ENCODE results near the gene SNX13.

SNX13 gene

GRCh38 chr7:17968791-17969715 is 28.8 kb upstream of the SNX13 start:
- Histone ChIP-seq H3K27me3 (ENCODE audit: insufficient read depth, low read length) (no peaks in the 10 kb centered on the region), H3K4me3 (ENCODE audit: low read depth, low read length) (no peak overlapping the region), H3K79me2 (ENCODE audit: control insufficient read depth, insufficient read depth, low read length, unreplicated experiment) (no peaks in the 10 kb centered on the region), H3K36me3 (ENCODE audit: insufficient read depth, low read length) (no peaks in the 10 kb centered on the region; the same call in 1 of the 2 replicates), H3K4me1 (ENCODE audit: control insufficient read depth, insufficient read depth, low read length, unreplicated experiment) (peaks cover 3% of the 10 kb centered on the region), H2AFZ (ENCODE audit: low read length, unreplicated experiment) (no peak overlapping the region), H3K27ac (ENCODE audit: low read depth, low read length) (no peak overlapping the region)

GRCh38 chr7:17966706-17967105 is 26.4 kb upstream of the SNX13 start:
- no peak overlapping the region for H3K4me3 ChIP-seq (ENCODE audit: low read depth, low read length)
- no peak overlapping the region for H3K27ac ChIP-seq (ENCODE audit: low read depth, low read length)
- H3K4me1 ChIP-seq (ENCODE audit: control insufficient read depth, insufficient read depth, low read length, unreplicated experiment) = peaks cover 6% of the 10 kb centered on the region
- H3K27me3 ChIP-seq (ENCODE audit: insufficient read depth, low read length) = no peaks in the 10 kb centered on the region
- no peaks in the 10 kb centered on the region for H3K79me2 ChIP-seq (ENCODE audit: control insufficient read depth, insufficient read depth, low read length, unreplicated experiment)
- H3K36me3 ChIP-seq (ENCODE audit: insufficient read depth, low read length) = no peaks in the 10 kb centered on the region; the same call in 1 of the 2 replicates
- no peak overlapping the region for H2AFZ ChIP-seq (ENCODE audit: low read length, unreplicated experiment)

DNA sequence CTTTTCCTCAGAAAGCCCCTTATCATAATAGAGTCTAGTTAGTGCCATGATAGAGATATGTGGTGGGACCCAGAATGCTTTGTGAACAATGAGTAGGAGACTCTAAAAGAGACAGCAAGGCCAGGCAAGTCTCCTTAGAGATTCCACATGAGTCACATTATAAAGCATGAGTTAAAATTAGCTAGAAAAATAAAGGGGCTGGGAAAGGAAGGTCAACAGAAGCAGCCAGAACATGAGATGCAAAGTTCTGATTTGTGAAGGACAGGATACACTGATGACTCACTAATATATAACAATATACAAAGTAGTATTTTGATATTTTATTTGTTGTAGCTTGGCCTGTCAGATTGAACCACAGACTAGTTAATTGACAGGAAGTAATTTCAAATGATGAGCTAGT is 25.3 kb upstream of the SNX13 start:
- no peaks in the 10 kb centered on the region; the same call in 1 of the 2 replicates for H3K36me3 ChIP-seq (ENCODE audit: insufficient read depth, low read length)
- H3K79me2 ChIP-seq (ENCODE audit: control insufficient read depth, insufficient read depth, low read length, unreplicated experiment) = no peaks in the 10 kb centered on the region
- H3K4me1 ChIP-seq (ENCODE audit: control insufficient read depth, insufficient read depth, low read length, unreplicated experiment) = peaks cover 6% of the 10 kb centered on the region
- H3K4me3 ChIP-seq (ENCODE audit: low read depth, low read length) = no peak overlapping the region
- H2AFZ ChIP-seq (ENCODE audit: low read length, unreplicated experiment) = no peak overlapping the region
- no peak overlapping the region for H3K27ac ChIP-seq (ENCODE audit: low read depth, low read length)
- H3K27me3 ChIP-seq (ENCODE audit: insufficient read depth, low read length) = no peaks in the 10 kb centered on the region

DNA sequence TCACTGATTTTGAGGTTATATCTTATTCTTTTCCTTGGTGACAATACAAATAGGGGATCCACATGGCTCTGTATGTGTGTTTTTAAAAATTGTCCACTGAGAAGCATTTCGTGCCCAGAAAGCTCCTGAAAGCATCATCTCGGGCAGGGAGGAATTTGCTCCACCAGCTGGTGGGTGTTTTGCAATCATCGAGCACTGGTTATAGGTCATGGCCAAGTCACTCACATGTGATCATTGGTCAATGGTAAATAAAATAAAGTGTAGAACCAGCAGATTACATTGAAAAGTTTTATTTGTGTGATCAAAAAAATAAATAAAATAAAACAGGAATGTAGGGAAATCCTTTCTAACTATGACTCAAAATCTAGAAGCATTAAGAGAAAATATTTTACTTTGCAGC is 23.0 kb upstream of the SNX13 start:
- Histone ChIP-seq H3K4me1 (ENCODE audit: control insufficient read depth, insufficient read depth, low read length, unreplicated experiment) (peaks cover 6% of the 10 kb centered on the region), H3K79me2 (ENCODE audit: control insufficient read depth, insufficient read depth, low read length, unreplicated experiment) (no peaks in the 10 kb centered on the region), H2AFZ (ENCODE audit: low read length, unreplicated experiment) (no peak overlapping the region), H3K27ac (ENCODE audit: low read depth, low read length) (no peak overlapping the region), H3K36me3 (ENCODE audit: insufficient read depth, low read length) (no peaks in the 10 kb centered on the region; the same call in 1 of the 2 replicates), H3K4me3 (ENCODE audit: low read depth, low read length) (no peak overlapping the region), H3K27me3 (ENCODE audit: insufficient read depth, low read length) (no peaks in the 10 kb centered on the region)

- Histone ChIP-seq H3K4me1 (ENCODE audit: control insufficient read depth, insufficient read depth, low read length, unreplicated experiment) (peaks cover 6% of the 10 kb centered on the region), H2AFZ (ENCODE audit: low read length, unreplicated experiment) (no peak overlapping the region), H3K79me2 (ENCODE audit: control insufficient read depth, insufficient read depth, low read length, unreplicated experiment) (no peaks in the 10 kb centered on the region), H3K27ac (ENCODE audit: low read depth, low read length) (no peak overlapping the region), H3K36me3 (ENCODE audit: insufficient read depth, low read length) (no peaks in the 10 kb centered on the region; the same call in 1 of the 2 replicates), H3K4me3 (ENCODE audit: low read depth, low read length) (no peak overlapping the region), H3K27me3 (ENCODE audit: insufficient read depth, low read length) (no peaks in the 10 kb centered on the region)
Observed at GRCh38 chr7:17962652-17963051, 22.4 kb upstream of the SNX13 start.

GRCh38 chr7:17957871-17958270 is 17.6 kb upstream of the SNX13 start:
- Histone ChIP-seq H3K27me3 (ENCODE audit: insufficient read depth, low read length) (no peaks in the 10 kb centered on the region), H2AFZ (ENCODE audit: low read length, unreplicated experiment) (no peak overlapping the region), H3K4me1 (ENCODE audit: control insufficient read depth, insufficient read depth, low read length, unreplicated experiment) (no peaks in the 10 kb centered on the region), H3K36me3 (ENCODE audit: insufficient read depth, low read length) (no peaks in the 10 kb centered on the region), H3K4me3 (ENCODE audit: low read depth, low read length) (no peak overlapping the region), H3K79me2 (ENCODE audit: control insufficient read depth, insufficient read depth, low read length, unreplicated experiment) (no peaks in the 10 kb centered on the region), H3K27ac (ENCODE audit: low read depth, low read length) (no peak overlapping the region)

- Histone ChIP-seq H3K79me2 (ENCODE audit: control insufficient read depth, insufficient read depth, low read length, unreplicated experiment) (no peaks in the 10 kb centered on the region), H2AFZ (ENCODE audit: low read length, unreplicated experiment) (no peak overlapping the region), H3K27ac (ENCODE audit: low read depth, low read length) (no peak overlapping the region), H3K36me3 (ENCODE audit: insufficient read depth, low read length) (no peaks in the 10 kb centered on the region), H3K27me3 (ENCODE audit: insufficient read depth, low read length) (no peaks in the 10 kb centered on the region), H3K4me3 (ENCODE audit: low read depth, low read length) (no peak overlapping the region), H3K4me1 (ENCODE audit: control insufficient read depth, insufficient read depth, low read length, unreplicated experiment) (peaks cover 8% of the 10 kb centered on the region)
Observed at GRCh38 chr7:17952387-17952786, 12.1 kb upstream of the SNX13 start.

DNA sequence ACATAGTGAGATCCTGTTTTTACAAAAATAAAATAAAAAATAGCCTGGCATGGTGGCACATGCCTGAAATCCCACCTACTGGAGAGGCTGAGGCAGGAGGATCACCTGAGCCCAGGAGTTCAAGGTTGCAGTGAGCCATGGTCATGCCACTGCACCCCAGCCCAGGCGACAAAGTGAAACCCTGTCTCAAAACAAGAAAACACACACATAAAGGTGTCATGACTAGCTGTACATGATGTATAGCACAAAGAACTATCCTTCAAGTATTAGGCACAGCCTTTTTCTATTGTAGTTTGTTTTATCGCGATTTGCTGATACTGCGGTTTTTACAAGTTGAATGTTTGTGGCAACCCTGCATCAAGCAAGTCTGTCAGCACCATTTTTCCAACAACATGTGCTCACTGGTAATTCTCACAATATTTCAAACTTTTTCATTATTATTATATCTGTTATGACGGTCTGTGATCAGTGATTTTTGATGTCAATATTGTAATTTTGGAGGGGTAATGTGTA is 11.5 kb upstream of the SNX13 start:
- Histone ChIP-seq H3K27me3 (ENCODE audit: insufficient read depth, low read length) (no peaks in the 10 kb centered on the region), H3K36me3 (ENCODE audit: insufficient read depth, low read length) (no peaks in the 10 kb centered on the region), H2AFZ (ENCODE audit: low read length, unreplicated experiment) (no peak overlapping the region), H3K79me2 (ENCODE audit: control insufficient read depth, insufficient read depth, low read length, unreplicated experiment) (no peaks in the 10 kb centered on the region), H3K4me1 (ENCODE audit: control insufficient read depth, insufficient read depth, low read length, unreplicated experiment) (peaks cover 8% of the 10 kb centered on the region), H3K4me3 (ENCODE audit: low read depth, low read length) (no peak overlapping the region), H3K27ac (ENCODE audit: low read depth, low read length) (no peak overlapping the region)

DNA sequence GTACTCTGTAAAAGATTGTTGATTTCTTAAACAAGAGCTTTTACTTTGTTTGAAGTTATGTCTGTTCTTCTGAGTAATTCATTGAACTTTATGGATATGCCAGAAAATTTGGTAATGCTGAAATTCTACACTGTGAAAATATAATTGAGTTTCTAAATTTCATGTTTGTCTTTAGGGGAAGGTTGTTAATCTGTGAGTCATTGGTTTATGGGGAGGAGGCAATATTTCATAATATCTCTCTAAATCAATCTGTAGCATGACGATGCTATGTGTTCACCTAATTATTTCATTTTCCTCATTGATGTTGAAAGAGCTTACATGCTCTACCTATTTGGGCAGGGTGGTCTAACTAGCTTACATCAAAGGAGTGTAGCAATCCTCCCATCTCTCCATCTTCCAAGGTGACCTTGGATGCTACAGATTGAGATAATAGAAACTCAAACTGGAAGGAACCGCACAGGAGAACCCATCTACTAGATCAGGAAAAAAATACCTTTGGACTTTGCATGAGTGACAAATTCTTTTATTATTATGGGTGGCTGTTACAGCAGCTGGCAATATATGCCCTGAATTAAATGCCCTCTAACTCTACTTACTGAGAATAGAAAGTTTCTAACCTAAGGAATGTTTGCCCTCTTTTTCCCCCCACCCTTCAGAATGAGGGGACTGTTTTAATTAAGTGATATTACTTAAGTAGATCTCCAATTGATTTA is 8.4 kb upstream of the SNX13 start:
- H3K4me1 ChIP-seq (ENCODE audit: control insufficient read depth, insufficient read depth, low read length, unreplicated experiment) = peaks cover 8% of the 10 kb centered on the region
- H3K27ac ChIP-seq (ENCODE audit: low read depth, low read length) = peak overlapping the region; percentile 27
- H3K36me3 ChIP-seq (ENCODE audit: insufficient read depth, low read length) = no peaks in the 10 kb centered on the region
- H2AFZ ChIP-seq (ENCODE audit: low read length, unreplicated experiment) = no peak overlapping the region
- H3K79me2 ChIP-seq (ENCODE audit: control insufficient read depth, insufficient read depth, low read length, unreplicated experiment) = no peaks in the 10 kb centered on the region
- no peak overlapping the region for H3K4me3 ChIP-seq (ENCODE audit: low read depth, low read length)
- H3K27me3 ChIP-seq (ENCODE audit: insufficient read depth, low read length) = no peaks in the 10 kb centered on the region

GRCh38 chr7:17947620-17948019 is 7.3 kb upstream of the SNX13 start:
- H3K4me1 ChIP-seq (ENCODE audit: control insufficient read depth, insufficient read depth, low read length, unreplicated experiment) = peaks cover 8% of the 10 kb centered on the region
- H3K79me2 ChIP-seq (ENCODE audit: control insufficient read depth, insufficient read depth, low read length, unreplicated experiment) = no peaks in the 10 kb centered on the region
- no peak overlapping the region for H2AFZ ChIP-seq (ENCODE audit: low read length, unreplicated experiment)
- no peaks in the 10 kb centered on the region for H3K27me3 ChIP-seq (ENCODE audit: insufficient read depth, low read length)
- H3K27ac ChIP-seq (ENCODE audit: low read depth, low read length) = no peak overlapping the region
- no peak overlapping the region for H3K4me3 ChIP-seq (ENCODE audit: low read depth, low read length)
- H3K36me3 ChIP-seq (ENCODE audit: insufficient read depth, low read length) = no peaks in the 10 kb centered on the region

Data from ACC112 (cell line).